Testis (tissue), 2 donors: ENCODE measurements around the gene CEP85.

Experiments
- POLR2A ChIP-seq: fragments of 450-650 bp; IDR thresholded peaks from one replicate; pipeline ENCODE4 v1.6.1; 2017; ENCODE audit warnings: antibody characterized with exemption, mild to moderate bottlenecking, moderate library complexity
- TF ChIP-seq, protein P1 (sequence below), 3 experiments: fragments of 450-650 bp in 2 of 3; fragments of 200-600 bp in 1 of 3; sonication (generic) in 1 of 3; IDR thresholded peaks; one replicate each; pipeline ENCODE4 v1.5.1; 2016 to 2019; ENCODE audit warnings: antibody characterized with exemption in 3 of 3, mild to moderate bottlenecking in 2 of 3, moderate library complexity in 1 of 3

DNA sequence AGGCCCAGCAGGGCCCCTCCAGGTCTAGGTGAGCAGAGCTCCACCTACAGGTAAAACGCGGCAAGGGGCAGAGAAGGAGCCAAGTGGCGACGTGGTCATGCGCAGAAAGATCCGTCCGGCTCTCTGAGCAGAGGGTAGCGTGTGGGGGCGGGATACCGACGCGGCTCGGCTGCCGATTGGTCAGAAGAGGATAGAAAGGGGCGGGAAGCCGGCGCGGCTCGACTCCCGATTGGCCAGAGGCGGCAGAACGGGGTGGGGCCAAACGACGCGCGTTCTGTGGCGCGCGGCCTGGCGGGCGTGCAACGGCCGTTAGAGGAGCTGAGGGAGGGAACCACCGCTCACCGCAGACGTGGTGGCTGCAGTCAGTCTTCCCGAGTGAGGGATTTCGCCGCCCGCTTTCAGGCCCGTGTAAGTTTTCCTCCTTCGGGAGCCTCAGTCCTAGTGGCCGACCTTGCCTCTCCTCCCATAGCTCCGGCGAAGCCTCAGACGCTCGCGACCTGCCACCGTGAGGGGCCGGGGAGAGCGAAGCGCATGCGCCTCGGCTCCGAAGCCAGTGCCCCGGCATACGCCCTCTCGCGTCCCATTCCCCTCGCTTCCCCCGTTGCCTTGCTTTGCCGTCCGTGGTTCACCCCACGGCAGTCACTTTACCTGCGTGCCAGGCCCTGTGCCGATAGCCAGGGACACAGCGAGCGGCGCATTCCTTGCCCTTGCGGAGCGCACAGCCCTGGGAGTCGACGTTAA lies at the start of gene CEP85:
- TF ChIP-seq, protein P1, sequence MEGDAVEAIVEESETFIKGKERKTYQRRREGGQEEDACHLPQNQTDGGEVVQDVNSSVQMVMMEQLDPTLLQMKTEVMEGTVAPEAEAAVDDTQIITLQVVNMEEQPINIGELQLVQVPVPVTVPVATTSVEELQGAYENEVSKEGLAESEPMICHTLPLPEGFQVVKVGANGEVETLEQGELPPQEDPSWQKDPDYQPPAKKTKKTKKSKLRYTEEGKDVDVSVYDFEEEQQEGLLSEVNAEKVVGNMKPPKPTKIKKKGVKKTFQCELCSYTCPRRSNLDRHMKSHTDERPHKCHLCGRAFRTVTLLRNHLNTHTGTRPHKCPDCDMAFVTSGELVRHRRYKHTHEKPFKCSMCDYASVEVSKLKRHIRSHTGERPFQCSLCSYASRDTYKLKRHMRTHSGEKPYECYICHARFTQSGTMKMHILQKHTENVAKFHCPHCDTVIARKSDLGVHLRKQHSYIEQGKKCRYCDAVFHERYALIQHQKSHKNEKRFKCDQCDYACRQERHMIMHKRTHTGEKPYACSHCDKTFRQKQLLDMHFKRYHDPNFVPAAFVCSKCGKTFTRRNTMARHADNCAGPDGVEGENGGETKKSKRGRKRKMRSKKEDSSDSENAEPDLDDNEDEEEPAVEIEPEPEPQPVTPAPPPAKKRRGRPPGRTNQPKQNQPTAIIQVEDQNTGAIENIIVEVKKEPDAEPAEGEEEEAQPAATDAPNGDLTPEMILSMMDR (IDR thresholded peaks at IDR 0.05) = peak; percentile 61 to 87 (median 82)
- peak; percentile 23 for TF ChIP-seq POLR2A
